ENCODE data around the gene SHROOM3. TPM values are rescaled to one million over a fixed set of nuclear protein-coding genes. Genes with fewer than 3 reads are reported as not detected.
A peak's percentile ranks its signal among the peaks of the same experiment; 100 is the strongest.

Gene SHROOM3
- total RNA-seq, 6 experiments from 2014 or later = 39.1 to 98.7 (median 40.9) TPM

DNA sequence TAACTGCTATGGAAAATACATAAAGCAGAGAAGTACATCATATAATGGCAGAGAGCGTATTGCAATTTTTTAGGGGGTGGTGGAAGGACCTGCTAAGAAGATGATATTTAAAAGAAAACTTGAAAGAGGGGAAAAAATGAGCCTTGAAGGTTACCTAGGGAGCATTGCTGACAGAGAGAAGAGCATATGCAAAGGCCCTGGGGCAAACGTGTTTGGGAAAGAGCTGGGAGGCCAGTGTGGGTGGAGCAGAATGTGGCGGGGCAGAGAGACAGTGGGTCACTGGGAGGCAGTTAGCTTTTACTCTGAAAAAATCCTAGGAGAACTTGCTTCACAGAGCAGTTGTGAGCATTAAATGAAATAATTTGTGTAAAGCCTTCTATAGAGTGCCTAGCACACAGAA lies 157.0 kb downstream of the SHROOM3 start:
- H3K36me3 Mint-ChIP-seq (ENCODE audit: low read depth) = no peaks in the 10 kb centered on the region
- H3K9me3 Mint-ChIP-seq = no peaks in the 10 kb centered on the region
- DNase-seq = no peak
- no peak overlapping the region for H3K4me3 Mint-ChIP-seq
- no peaks in the 10 kb centered on the region; the same call in 1 of the 2 replicates for H3K27me3 Mint-ChIP-seq (ENCODE audit: insufficient read depth)
- H3K4me1 Mint-ChIP-seq (ENCODE audit: low read depth) = peaks cover 56% of the 10 kb centered on the region
- TF ChIP-seq, protein P1, sequence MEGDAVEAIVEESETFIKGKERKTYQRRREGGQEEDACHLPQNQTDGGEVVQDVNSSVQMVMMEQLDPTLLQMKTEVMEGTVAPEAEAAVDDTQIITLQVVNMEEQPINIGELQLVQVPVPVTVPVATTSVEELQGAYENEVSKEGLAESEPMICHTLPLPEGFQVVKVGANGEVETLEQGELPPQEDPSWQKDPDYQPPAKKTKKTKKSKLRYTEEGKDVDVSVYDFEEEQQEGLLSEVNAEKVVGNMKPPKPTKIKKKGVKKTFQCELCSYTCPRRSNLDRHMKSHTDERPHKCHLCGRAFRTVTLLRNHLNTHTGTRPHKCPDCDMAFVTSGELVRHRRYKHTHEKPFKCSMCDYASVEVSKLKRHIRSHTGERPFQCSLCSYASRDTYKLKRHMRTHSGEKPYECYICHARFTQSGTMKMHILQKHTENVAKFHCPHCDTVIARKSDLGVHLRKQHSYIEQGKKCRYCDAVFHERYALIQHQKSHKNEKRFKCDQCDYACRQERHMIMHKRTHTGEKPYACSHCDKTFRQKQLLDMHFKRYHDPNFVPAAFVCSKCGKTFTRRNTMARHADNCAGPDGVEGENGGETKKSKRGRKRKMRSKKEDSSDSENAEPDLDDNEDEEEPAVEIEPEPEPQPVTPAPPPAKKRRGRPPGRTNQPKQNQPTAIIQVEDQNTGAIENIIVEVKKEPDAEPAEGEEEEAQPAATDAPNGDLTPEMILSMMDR (IDR thresholded peaks at IDR 0.05) = no peak
- H3K27ac Mint-ChIP-seq = peak overlapping the region; percentile 97

DNA sequence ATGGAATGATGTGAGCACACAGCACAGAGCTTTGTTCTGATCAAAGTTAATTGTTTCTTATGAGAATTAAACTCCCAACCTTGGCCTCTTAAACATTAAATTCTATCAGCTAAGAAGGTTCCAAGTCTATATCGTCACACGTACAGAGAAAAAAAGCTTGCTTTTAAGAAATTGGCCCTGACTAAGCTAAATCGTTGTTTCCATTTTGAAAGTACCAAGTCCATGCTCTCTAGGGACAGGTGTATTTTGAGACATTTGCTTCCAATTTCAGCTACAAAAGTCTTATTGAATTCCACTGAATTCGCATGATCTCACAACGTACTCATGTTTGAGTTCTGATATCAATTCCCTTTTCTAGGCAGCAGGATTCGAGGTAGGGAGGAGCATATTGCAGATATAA lies 157.4 kb downstream of the SHROOM3 start:
- peaks cover 61% of the 10 kb centered on the region for H3K4me1 Mint-ChIP-seq (ENCODE audit: low read depth)
- H3K9me3 Mint-ChIP-seq = no peaks in the 10 kb centered on the region
- no peak overlapping the region for H3K27ac Mint-ChIP-seq
- H3K36me3 Mint-ChIP-seq (ENCODE audit: low read depth) = no peaks in the 10 kb centered on the region
- TF ChIP-seq, protein P1 (IDR thresholded peaks at IDR 0.05) = no peak
- no peaks in the 10 kb centered on the region; the same call in 1 of the 2 replicates for H3K27me3 Mint-ChIP-seq (ENCODE audit: insufficient read depth)
- no peak for DNase-seq
- H3K4me3 Mint-ChIP-seq = no peak overlapping the region

DNA sequence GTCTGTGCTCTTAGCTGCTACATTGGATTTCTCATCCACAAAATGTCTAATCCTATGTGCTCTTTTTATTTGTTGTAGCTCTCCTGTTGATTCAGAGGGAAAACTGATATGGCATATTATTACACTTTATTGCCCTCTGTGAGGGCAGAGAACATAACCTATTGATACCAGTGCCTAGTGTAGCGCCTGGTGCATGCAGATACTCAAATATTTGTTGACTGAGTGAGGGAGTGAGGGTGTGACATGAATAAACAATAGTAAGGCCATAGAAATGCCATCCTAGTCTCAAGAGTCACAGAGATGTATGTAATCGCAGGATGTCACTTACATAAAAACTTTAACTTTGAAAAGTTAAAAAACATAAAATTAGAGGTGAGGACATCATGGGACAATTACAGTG lies 159.1 kb downstream of the SHROOM3 start:
- DNase-seq = no peak
- Mint-ChIP-seq H3K27ac (no peak overlapping the region), H3K4me1 (ENCODE audit: low read depth) (peaks cover 55% of the 10 kb centered on the region), H3K9me3 (no peaks in the 10 kb centered on the region), H3K36me3 (ENCODE audit: low read depth) (no peaks in the 10 kb centered on the region), H3K27me3 (ENCODE audit: insufficient read depth) (no peaks in the 10 kb centered on the region; the same call in 1 of the 2 replicates), H3K4me3 (no peak overlapping the region)
- TF ChIP-seq, protein P1 (IDR thresholded peaks at IDR 0.05) = no peak

DNA sequence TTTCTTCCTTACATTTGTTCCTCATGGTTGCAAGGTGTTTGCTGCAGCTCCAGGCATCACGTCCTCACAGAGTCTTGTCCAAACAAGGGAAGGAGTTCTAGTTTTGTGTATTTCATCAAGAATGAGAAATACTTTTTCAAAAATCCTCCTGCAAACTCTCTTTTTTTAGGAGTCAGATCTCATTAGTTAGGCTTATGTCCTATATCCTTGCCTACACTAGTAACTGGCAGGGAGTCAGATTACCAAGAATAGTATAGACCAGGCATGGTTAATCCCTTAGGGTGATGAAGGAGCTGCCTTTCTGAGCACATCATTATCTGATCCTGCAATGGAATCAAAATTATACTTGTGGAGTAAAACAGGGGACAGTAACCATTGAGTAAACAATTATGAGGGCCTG lies 160.4 kb downstream of the SHROOM3 start:
- TF ChIP-seq, protein P1 (IDR thresholded peaks at IDR 0.05) = no peak
- peaks cover 47% of the 10 kb centered on the region for H3K4me1 Mint-ChIP-seq (ENCODE audit: low read depth)
- no peaks in the 10 kb centered on the region for H3K9me3 Mint-ChIP-seq
- no peak for DNase-seq
- H3K27ac Mint-ChIP-seq = no peak overlapping the region
- no peak overlapping the region for H3K4me3 Mint-ChIP-seq
- H3K27me3 Mint-ChIP-seq (ENCODE audit: insufficient read depth) = no peaks in the 10 kb centered on the region; the same call in 1 of the 2 replicates
- H3K36me3 Mint-ChIP-seq (ENCODE audit: low read depth) = no peaks in the 10 kb centered on the region

DNA sequence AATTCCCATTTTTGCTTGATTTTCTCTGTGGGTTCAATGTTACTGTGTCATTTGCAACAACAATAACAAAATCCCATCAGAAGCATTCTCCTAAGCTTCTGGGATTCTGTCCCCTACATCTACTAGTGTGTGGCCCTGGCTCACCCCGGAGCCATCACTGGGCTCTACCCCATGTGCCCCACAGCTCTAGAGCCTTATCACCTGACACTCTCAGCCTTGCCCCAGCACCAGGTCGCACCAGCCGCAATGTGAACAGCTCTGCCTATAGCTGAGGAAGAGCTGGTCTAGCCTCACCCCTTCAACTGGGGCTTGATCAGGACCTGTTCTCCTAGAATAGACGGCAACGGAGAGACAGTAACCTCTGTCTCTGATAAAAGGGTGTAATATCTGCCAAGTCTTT lies 161.7 kb downstream of the SHROOM3 start:
- Mint-ChIP-seq H3K27ac (no peak overlapping the region), H3K27me3 (ENCODE audit: insufficient read depth) (no peaks in the 10 kb centered on the region; the same call in 1 of the 2 replicates), H3K36me3 (ENCODE audit: low read depth) (no peaks in the 10 kb centered on the region), H3K4me1 (ENCODE audit: low read depth) (peaks cover 41% of the 10 kb centered on the region), H3K9me3 (no peaks in the 10 kb centered on the region), H3K4me3 (no peak overlapping the region)
- TF ChIP-seq, protein P1 (IDR thresholded peaks at IDR 0.05) = no peak
- no peak for DNase-seq
